ENCODE data around the gene AKAP10.

Gene AKAP10

GRCh38 chr17:19991252-19991885 lies 13.7 kb upstream of the AKAP10 start:
- H3K27ac ChIP-seq = no peak overlapping the region
- TF ChIP-seq, protein P1, sequence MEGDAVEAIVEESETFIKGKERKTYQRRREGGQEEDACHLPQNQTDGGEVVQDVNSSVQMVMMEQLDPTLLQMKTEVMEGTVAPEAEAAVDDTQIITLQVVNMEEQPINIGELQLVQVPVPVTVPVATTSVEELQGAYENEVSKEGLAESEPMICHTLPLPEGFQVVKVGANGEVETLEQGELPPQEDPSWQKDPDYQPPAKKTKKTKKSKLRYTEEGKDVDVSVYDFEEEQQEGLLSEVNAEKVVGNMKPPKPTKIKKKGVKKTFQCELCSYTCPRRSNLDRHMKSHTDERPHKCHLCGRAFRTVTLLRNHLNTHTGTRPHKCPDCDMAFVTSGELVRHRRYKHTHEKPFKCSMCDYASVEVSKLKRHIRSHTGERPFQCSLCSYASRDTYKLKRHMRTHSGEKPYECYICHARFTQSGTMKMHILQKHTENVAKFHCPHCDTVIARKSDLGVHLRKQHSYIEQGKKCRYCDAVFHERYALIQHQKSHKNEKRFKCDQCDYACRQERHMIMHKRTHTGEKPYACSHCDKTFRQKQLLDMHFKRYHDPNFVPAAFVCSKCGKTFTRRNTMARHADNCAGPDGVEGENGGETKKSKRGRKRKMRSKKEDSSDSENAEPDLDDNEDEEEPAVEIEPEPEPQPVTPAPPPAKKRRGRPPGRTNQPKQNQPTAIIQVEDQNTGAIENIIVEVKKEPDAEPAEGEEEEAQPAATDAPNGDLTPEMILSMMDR (conservative IDR thresholded peaks at IDR 0.05) = no peak

- no peak overlapping the region for H3K27ac ChIP-seq
- TF ChIP-seq, protein P1 (conservative IDR thresholded peaks at IDR 0.05) = no peak
Measured at GRCh38 chr17:19987897-19988296, 10.3 kb upstream of the AKAP10 start.

GRCh38 chr17:19986941-19987861 lies 9.6 kb upstream of the AKAP10 start:
- TF ChIP-seq, protein P1 (conservative IDR thresholded peaks at IDR 0.05) = no peak
- no peak overlapping the region for H3K27ac ChIP-seq

DNA sequence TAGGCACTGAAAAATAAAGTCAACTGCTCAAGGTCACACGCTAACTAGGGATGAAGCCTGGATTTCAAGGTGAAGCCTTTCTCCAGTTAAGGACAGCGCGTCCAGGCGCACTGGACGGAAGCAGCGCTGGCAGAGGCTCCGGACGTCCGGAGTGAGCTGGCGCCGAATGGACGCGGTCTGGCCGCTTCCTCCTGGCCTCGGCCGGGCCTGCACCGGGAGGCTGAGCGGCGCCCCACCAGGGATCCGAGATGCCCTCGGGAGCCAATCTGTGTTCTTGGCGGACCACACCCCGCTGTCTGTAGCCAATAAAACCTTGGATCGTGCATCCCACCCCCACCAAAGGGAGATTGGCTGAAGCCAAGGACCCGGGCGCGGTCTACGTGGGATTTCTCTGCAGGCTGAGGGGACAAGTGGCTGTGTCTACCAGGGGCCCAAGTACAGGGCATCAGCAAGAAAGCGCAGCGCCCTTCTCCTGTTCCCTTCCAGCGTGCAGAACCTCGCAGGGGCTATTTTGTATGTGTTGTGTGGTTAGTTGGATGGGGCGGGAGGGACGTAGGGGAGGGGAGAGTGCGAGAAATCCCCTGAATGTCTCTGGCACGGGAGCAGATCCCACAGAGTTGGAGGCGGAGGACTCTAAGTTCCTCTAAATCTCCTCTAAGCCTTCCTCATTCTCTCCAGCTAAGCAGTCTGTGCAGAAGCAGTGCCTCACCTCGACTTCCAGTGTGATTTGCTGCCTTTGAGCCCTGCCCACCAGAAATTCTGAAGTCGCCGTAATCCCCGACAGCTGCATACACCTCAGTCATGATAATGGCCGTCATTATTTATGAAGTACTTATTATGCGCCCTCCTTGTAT lies 2.5 kb upstream of the AKAP10 start:
- no peak overlapping the region for H3K27ac ChIP-seq
- TF ChIP-seq, protein P1 (conservative IDR thresholded peaks at IDR 0.05) = no peak

- TF ChIP-seq, protein P1 (conservative IDR thresholded peaks at IDR 0.05) = no peak
- H3K27ac ChIP-seq = no peak overlapping the region; the same call in 1 of the 2 replicates
Measured at GRCh38 chr17:19978805-19979211, 1.2 kb upstream of the AKAP10 start.

DNA sequence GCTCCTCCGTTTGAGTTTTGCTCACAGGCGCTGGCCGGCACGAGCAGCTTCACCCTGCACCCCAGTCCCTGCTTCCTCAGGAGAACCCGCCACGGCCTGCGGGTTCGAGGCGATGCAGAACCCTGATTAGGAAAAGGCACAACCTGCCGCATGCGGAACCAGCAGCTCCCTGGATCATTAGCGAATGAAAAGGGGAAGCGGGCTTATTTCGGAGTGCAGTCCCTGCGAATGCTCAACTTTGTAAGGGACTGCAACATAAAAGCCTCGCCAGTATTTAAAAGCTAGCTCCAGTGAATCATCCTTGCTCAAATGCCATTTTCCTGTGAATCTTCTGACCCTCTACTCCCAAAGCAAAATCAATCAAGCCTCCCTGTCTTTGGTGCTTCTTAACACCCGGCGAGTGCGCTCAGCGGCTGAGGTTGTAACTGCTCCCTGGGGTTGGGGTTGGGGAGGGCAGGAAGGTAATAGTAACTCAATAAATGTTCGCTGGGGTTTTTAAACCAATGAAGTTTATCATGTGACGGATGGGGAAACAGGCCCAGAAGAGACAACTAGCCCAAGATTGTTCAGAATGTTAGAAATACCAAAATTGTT lies 678 bp upstream of the AKAP10 start:
- TF ChIP-seq, protein P1 (conservative IDR thresholded peaks at IDR 0.05) = no peak
- peak overlapping the region; percentile 94 for H3K27ac ChIP-seq
